ENCODE results near the gene FRMD4A.

GRCh38 chr10:14111208-14111607 lies 219.5 kb downstream of the FRMD4A start:
- TF ChIP-seq CTCF (conservative IDR thresholded peaks at IDR 0.05; ENCODE audit: low read depth, low read length) (no peak), EZH2phosphoT487 (IDR thresholded peaks at IDR 0.05; ENCODE audit: borderline replicate concordance, low read length) (no peak)
